Midbrain (tissue), 1 donor: ENCODE data around the gene ACD.
"Not testable (repeated sequence)": the region's sequence is repeated elsewhere in the genome, so short reads cannot be mapped to it uniquely, and the experiment has no call there.

Source experiments
- DNase-seq: peaks from one replicate; lab custom pipeline; 2025; lab: John Stamatoyannopoulos, UW

ACD gene

DNA sequence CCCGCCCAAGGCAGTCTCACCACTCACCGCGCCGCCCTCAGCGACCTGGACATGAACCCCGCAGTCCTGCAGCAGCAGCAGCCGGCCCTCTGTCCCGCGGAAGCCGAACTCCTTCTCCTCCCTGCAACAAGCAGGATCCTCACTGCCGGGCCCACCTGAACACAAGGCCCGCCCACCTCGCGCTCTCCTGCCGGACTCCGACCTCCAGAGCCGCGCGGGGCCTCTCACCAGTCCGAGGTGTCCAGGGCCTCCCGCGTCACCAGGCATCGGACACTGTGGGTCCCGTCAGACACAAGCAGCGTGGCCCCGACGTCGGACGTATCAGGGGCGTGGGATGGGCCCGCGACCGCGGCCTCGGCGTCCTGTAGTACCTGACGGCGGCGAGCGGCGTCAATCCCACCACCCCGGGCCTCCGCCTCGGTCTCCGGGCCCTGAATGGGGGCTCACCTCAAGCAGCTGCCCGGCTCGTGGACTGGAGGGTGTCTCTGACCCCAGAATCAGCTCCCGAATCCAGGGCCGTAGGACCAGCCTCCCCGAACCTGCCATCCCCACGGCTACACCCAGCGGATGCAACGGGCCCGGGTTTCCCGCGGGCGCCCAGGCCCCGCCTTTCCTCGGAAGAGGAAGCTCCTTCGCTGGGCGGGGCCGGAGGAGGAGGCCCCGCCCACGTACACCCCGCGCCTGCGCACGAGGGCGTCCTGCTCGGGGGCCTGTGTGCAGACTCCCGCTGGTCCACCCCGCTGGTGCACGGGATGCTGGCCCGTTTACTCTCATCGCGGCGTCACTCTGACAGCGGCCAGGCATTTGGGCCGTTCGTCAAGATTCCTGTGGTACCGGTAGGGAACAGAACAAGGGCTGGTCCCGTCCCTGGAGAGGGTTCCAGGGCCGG, at the start of gene ACD:
Gene ACD (minus strand): TSS at position 586 of the 889 bp plus-strand sequence. CDS start 40 bp downstream, at position 546.
- peak; percentile 95 for DNase-seq

DNA sequence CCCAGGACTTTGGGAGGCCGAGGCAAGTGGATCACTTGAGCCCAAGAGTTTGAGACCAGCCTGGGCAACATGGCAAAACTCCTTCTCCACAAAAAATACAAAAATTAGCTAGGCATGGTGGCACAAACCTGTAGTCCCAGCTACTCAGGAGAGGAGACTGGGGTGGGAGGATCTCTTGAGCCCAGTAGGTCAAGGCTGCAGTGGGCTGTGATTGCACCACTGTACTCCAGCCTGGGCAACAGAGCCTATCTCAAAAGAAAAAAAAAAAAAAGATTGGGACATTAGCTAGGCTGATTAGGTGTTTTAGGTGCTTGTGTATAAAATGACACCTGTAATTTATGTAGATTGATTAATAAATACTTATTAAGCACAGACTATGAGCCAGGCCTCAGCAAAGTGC, 49.0 kb upstream of the ACD start:
- DNase-seq: no peak

DNA sequence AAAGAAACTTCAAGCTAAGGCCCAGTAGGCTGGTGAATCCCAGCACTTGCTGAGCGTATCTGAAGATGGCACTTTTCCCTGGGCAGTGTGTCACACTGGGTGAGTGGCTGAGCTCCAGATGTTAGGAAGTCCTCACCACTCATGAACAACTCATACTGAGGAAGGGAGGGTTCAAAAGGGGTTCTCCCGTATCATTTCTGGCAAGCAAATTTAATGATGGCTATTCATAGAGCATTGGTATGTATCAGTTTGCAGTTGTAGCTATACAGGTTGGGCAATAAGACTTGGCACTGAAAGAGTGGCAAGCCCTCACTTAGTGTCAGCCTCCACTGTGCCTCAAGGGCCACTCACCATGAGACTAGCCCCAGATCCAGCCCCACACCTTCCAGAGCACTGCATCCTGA, 48.3 kb upstream of the ACD start:
- DNase-seq: no peak

DNA sequence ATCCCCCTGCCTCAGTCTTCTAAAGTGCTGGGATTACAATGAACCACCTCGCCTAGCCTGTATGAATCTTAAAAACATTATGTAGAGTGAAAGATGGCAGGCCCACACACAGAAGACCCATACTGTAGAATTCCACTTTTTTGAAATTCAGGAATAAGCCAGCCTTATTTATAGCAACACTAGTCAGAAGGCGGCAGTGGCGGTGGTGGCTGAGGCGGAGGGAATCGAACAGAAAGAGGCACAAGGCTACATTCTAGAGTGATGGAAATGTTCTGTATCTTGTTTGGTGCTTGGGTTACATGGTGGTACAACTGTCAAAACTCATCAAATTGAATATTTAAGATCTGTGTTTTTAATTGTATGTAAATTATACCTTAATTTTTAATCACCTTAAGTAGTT, 47.7 kb upstream of the ACD start:
- DNase-seq: no peak

DNA sequence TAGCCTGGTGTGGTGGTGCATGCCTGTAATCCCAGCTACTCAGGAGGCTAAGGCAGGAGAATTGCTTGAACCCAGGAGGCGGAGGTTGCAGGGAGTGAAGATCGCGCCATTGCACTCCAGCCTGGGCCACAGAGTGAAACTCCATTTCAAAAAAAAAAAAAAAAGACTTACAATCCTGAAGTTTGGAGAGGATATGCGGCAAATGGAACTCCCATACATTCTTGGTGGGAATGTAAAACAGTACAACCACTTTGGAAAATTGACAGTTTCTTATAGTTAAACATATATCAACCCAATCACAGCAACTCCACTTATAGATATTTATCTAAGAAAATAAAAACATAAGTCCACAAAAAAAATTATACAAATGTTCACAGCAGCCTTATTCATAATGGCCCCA, 47.1 kb upstream of the ACD start:
- no peak for DNase-seq

DNA sequence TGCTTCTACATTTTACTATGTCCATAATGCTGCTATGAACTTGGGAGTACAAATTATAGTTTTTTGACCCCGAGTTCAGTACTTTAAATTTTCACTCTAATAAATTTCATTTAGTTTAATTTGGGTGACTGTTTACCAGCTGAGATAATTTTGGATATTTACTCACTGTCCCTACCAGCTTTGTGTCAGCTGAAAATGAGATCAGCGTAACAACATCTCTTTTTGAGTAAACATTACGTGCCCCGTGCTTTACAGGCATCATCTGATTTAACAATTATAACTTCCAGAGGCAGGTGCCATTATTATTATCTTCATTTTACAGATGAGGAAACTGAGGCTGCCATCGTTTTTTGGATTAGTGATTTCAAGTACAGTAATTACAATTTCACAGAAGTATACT, 44.0 kb upstream of the ACD start:
- DNase-seq: no peak

DNA sequence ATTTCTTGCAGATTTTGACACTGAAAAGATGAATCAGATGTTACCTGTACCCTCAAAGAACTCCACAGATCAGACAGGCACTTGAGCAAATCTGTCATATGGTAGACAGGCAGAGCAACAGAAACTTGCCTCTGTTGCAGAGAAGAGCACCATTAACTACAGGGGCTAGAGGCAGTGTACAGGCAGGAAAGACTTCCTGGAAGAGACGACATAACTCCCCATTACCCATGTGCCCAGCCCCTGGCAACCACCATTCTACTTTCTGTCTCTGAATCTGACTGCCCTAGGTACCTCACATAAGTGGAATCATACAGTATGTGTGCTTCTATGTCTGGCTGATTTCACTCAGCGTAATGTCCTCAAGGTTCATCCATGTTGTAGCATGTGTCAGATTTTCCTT, 43.6 kb upstream of the ACD start:
- DNase-seq: no peak

DNA sequence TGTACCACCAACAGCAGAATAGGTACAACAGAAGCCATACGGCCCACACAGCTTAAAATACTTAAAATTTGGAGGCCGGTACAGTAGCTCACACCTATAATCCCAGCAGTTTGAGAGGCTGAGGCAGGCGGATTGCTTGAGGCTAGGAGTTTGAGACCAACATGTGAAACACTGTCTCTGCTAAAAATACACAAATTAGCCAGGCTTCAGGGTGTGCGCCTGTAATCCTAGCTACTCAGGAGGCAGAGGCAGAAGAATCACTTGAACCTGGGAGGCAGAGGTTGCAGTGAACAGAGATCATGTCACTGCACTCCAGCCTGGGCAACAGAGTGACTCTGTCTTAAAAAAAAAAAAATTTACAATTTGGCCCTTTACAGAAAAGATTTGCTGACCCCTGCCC, 42.1 kb upstream of the ACD start:
- DNase-seq: no peak

DNA sequence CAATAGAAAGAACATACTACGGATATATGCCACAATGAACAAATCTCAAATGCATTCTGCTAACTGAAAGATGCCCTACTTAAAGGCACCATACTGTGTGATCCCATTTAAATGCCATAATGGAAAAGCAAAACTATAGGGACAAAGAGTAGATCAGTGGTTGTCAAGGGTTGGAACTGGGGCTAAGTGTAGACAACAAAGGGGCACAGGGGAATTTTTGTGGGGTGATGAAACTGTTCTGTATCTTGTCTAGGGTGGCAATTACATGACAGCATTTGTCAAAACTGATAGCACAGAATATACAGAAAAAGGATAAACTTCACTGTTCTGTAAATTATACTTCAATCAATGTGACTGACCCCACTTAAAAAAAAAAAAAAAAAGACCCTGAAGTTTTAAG, 41.4 kb upstream of the ACD start:
- DNase-seq: no peak

DNA sequence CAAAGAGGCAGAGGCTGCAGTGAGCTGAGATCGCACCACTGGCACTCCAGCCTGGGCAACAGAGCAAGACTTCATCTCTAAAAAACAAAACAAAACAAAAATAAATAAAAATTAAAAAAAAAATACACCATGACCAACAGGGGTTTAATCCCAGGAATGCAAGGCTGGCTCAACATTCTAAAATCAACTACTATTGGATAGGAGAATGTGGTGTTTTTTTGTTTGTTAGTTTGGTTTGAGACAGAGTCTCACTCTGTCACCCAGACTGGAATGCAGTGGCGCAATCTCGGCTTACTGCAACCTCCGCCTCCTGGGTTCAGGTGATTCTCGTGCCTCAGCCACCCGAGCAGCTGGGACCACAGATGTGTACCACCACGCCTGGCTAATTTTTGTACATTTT, 39.2 kb upstream of the ACD start:
- DNase-seq: no peak

DNA sequence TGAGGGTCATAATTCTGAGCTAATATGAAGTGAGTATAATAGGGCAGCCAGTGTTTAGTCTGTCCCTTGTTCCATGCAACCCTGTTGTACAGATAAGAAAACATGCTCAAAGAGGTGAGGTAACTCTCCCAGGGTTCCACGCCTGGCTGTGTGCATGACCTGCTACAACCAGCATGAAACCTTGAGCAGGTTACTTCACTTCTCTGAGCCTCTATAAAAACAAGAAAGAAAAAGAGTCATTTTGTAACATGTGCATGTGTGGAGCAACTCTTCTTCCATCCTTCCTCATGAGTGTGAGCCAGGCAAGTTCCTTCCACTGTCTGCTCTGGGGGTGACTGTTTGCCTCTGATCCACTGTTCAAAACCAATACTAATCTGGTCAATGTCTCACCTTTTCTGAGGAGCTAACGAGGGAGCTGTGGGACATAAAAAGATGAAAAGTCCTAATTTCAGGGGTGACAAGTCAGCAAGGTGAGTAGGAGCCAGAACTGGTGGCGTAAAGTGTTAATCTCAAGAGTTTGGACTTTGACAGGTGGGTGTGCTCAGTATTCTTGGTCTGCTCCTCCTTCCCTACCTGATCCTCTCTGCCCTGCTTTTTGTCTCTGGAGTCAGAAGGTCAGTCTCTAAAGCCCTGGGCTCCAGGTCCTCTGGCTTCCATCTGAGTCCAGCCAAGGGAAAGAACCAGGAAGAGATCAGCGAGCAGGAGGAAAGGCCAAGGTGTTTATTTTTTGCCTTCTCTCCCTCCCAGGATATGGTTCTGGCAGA, 37.5 kb upstream of the ACD start:
- DNase-seq: no peak

DNA sequence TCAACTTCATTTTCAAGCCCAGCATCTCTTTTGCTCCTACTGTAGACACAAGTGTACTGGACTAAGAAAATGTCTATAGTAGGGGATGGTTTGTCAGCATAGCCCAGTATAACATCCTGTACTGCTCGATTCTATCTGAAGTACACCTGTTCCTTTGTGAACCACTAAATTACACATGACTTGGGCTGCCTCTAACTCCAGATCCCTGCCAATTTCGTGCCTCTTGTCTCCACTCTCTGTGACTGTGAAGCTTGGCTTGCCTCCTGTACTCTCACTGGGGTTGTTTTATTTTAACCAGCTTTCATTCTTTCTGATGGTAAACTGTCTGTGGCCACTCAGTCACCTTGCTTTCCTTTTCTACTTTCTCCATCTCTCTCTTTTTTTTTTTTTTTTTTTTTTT, 34.6 kb upstream of the ACD start:
- no peak for DNase-seq

DNA sequence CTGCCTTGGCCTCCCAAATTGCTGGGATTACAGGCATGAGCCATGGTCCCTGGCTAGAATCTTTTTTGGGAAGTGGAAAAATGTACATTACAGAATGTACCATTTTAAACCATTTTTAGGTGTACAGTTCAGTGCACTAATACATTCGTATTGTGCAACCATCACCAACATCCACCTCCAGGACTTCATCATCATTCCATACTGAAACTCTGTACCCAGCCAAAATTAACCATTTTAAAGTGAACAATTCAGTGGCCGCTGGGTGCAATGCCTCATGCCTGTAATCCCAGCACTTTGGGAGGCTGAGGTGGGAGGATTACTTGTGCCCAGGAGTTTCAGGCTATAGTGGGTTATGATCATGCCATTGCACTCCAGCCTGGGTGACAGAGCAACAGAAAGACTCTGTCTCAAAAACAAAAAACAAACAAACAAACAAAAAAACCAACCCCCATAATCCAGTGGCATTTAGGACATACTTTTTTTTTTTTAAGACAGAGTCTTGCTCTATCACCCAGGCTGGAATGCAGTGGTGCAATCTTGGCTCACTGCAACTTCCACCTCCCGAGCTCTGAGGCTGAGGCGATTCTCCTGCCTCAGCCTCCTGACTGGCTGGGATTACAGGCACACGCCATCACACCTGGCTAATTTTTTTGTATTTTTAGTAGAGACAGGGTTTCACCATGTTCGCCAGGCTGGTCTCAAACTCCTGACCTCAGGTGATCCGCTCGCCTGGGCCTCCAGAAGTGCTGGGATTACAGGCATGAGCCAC, 33.6 kb upstream of the ACD start:
- DNase-seq: not testable (repeated sequence)

DNA sequence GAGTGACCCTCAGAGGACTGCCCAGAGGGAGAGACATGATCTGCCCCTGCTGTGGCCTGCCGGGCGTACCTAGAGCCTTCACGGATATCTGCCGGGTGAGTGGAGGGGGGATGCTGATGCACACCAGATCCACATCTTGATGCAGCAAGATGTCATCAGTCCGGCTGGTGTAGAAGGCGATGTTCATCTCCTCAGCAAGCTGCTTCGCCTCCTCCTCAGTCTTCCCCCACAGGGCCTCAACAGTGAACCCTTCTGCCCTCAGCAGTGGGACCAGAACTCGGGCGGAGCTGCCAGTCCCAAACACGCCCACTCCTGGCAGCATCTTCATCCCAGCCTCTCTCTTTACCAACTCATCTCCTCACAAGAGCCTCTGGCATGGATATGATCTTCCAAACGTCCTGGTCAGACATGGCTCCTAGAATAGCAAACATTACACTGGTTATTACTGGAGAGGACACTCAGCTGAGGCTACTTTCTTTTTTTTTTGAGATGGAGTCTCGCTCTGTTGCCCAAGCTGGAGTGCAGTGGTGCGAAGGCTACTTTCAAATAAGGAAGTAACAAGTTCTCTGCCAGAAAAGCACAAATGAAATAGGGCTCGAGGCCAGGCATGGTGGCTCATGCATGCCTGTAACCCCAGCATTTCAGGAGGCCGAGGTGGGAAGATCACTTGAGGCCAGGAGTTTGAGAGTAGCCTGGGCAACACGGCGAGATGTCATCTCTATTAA, 25.5 kb upstream of the ACD start:
- no peak for DNase-seq

DNA sequence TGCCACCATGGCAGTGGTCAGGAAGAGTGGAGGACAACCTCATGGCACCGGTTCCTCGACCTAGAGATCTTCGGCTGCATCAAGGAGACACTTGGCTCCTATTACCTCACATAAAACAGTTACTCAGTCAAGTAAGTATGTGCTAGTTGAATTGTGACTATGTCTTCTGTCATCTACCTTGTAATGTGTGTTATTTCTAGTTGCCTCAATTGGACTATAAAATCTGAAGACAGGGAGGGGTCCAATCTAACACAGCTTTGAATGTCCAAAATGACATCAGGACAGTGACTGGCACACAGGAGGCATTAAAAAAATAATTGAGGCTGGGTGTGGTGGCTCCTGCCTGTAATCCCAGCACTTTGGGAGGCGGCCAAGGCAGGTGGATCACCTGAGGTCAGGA, 23.7 kb upstream of the ACD start:
- DNase-seq: no peak

DNA sequence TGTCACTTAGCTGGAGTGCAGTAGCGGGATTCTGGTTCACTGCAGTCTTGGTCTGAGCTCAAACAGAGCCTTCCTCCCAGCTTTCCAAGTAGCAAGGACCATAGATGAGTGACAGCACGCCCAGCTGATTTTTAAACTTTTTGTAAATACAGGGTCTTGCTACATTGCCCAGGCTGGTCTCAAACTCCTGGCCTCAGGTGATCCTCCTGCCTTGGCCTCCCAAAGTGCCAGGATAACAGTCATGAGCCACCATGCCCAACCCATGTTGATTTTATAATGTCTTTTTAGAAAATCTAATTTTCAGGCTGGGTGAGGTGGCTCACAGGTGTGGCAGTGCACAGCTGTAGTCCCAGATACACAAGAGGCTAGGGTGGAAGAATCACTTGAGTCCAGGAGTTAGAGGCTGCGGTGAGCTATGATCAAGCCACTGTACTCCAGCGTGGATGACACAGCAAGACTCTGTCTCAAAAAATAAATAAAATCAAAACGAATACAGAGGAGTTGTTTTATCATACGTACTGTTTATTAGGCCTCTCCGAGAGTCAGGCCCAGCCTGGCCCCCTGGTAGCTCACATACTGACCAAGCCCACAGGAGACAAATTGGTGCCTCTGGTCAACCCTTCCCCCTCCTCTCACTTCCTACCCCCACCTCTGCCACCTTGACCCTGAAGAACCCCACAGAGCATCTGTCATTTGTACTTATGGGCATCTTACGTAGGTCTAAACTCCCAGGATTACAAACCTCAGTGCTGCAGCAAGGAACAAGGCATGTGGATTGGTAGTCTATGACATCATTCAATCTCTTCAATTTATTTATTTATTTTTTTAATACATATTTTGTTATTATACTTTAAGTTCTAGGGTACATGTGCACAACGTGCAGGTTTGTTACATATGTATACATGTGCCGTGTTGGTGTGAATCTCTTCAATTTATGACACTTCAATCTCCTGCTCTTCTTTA, 20.2 kb upstream of the ACD start:
- no peak for DNase-seq

DNA sequence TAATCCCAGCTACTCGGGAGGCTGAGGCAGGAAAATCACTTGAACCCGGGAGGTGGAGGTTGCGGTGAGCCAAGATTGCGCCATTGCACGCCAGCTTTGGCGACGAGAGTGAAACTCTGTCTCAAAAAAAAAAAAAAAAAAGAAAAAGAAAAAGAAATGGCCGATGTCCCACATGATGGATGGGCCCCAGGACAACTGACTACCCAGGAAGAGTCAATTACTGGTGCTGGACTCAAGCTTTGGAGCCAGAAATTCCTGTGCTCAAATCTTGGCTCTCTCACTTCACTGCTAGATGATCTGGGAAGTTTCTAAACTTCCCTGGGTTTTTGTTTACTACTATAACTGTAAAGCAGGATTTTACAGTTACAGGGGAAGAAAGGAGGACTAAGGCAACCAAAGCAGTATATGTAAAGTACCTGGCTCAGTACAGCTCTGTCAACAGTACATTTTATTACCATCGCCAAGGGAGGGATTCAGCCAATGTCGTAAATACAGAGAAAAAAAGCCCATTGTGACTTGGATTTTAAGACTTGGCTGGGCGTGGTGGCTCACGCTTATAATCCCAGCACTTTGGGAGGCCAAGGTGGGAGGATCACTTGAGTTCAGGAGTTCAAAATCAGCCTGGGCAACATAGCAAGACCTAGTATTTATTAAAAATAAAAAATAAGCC, 18.4 kb upstream of the ACD start:
- no peak for DNase-seq

DNA sequence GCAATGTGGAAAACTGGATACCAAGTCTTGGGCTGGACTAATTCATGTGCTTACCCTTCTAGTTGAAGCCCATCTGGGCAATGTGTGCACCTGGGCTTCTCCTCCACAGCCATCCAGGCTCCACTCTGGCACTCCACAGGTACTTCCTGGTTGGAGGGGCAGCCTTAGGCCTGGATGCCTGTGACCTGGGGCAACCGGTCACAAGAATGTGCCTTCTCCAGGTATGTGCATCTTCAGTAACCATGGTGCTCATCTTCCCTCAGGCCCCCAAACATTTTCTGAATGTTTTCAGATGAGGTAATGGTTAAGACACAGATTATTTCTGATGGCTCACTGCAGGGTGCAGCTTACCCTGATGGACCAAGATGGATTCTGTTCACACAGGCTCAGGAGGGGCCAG, 17.7 kb upstream of the ACD start:
- no peak for DNase-seq

DNA sequence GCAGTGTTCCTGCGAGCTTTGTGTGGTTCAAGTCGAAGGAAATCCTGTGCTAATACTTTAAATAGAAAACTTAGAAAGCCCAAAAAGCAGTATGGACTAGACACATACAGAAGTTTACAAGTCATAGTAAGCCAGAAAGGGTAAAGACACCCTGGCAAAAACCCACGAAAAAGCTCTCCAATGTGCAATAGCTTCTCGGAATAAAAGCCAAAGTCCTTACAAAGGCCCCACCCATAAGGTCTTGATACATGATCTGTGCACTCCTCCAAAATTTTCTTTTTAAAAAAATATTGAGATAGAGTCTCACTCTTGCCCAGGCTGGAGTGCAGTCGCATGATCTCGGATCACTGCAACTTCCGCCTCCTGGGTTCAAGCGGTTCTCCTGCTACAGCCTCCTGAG, 16.9 kb upstream of the ACD start:
- no peak for DNase-seq

DNA sequence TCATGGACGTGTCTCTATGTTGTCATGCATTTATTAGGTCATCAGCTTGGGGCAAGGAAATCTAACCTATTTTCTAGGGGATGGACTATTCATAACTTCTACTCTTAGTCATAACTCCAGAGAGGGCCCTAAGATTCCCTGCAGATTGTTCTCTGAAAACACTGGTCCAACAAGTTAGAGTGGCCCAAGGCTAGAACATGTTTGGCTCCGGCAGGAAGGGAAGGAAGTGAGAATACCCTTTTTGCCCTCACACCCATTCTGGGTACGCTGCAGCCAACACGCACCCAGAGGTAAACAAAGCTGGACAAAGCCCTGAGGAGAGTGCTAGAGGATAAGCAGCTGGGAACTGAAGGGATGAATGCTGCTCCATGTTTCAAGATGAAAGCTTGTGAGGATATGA, 16.5 kb upstream of the ACD start:
- DNase-seq: no peak
